Right cardiac atrium (tissue), 5 donors: ENCODE data around the gene IL3. TPM values are rescaled to one million over a fixed set of nuclear protein-coding genes. Genes with fewer than 3 reads are reported as not detected.

ENCODE experiments used
- ATAC-seq, 2 donors: fragments of 200-7000 bp; cut with Tn5 transposase; one replicate each; pipeline versions ENCODE4 v1.8.0 to v1.9.1; 2020; ENCODE audit warnings: moderate library complexity in 2 of 2, mild to moderate bottlenecking in 1 of 2
- DNase-seq, 3 donors: peaks; one replicate each; pipeline ENCODE4 v3.0.0-alpha.2; 2020
- H3K27ac ChIP-seq: one replicate; pipeline ENCODE4 v1.5.1; 2013; ENCODE audit warnings: mild to moderate bottlenecking, low read length, control low read depth, moderate library complexity
- H3K27me3 ChIP-seq: one replicate; pipeline ENCODE4 v1.6.1; 2013; ENCODE audit not compliant: control insufficient read depth, insufficient read depth
- H3K4me1 ChIP-seq: one replicate; pipeline ENCODE4 v1.6.1; 2013; ENCODE audit warnings: low read length; ENCODE audit not compliant: control insufficient read depth, insufficient read depth
- H3K4me3 ChIP-seq: one replicate; pipeline ENCODE4 v1.5.1; 2013; ENCODE audit warnings: low read length, control low read depth
- H3K9me3 ChIP-seq: one replicate; pipeline ENCODE4 v1.6.1; 2013; ENCODE audit warnings: low read length; ENCODE audit not compliant: control insufficient read depth
- WGBS: extraction: QIAGEN DNeasy Blood & Tissue Kit; methylation state at CpG from one replicate; pipeline ENCODE4 v1.1.7; 2013; 5-methylcytosine and 5-hydroxymethylcytosine counted together
- intact Hi-C, 4 donors: fragments of 100-400 bp; cut with DNase I; formaldehyde crosslinking; loops; one replicate each; pipeline versions ENCODE4 v1.11.0 to v1.14.0; 2022 to 2023
- polyA plus RNA-seq: library from polyadenylated mRNA; stranded (reverse); fragments of 200-250 nt; gene quantifications from one replicate; pipeline ENCODE4 v1.2.3, GENCODE V29; 2013
- total RNA-seq, 4 donors: library from RNA; stranded (reverse); fragmentation: NEBNext Ultra II Directional; extraction: Animal tissue kit (Norgen Biotek cat#: 25700); gene quantifications; one replicate each; pipeline ENCODE4 v1.2.1, GENCODE V29; 2021
- donor health status: healthy with polysubstance abuse.
- donor health status: DM: no; HTN: yes; CAD: no.
- donor health status: DM: no; HTN: no; CAD: no.
- donor health status: DM: no; HTN: yes; CAD: no; lungs with severe emphysema.
- donor health status: DM: yes; HTN: yes; CAD: no.

IL3 gene
- total and polyA plus RNA-seq, 5 donors, result not detected

- DNase-seq, result no peak
- H3K4me3 ChIP-seq, result no peak overlapping the region
- 84% methylated on average over 16 of the region's 16 CpGs for WGBS
- H3K4me1 ChIP-seq, result no peaks in the 10 kb centered on the region
- intact Hi-C loops, result no loop called here
- H3K9me3 ChIP-seq, result no peaks in the 10 kb centered on the region
- no peaks in the 10 kb centered on the region for H3K27me3 ChIP-seq
- no peak overlapping the region for H3K27ac ChIP-seq
- no peak for ATAC-seq
These were observed 14.6 kb downstream of the IL3 start for GRCh38 chr5:132074772-132075718.

GRCh38 chr5:132075719-132076077 lies 15.2 kb downstream of the IL3 start:
- H3K4me1 ChIP-seq, result no peaks in the 10 kb centered on the region
- no peaks in the 10 kb centered on the region for H3K9me3 ChIP-seq
- H3K4me3 ChIP-seq, result no peak overlapping the region
- no peak for DNase-seq
- WGBS, result 86% methylated on average over 2 of the region's 2 CpGs
- intact Hi-C loops, result no loop called here
- no peaks in the 10 kb centered on the region for H3K27me3 ChIP-seq
- H3K27ac ChIP-seq, result no peak overlapping the region
- ATAC-seq, result no peak

GRCh38 chr5:132076202-132076830 lies 15.9 kb downstream of the IL3 start:
- ATAC-seq, result no peak
- intact Hi-C loops, result no loop called here
- Histone ChIP-seq H3K4me3 (no peak overlapping the region), H3K27me3 (no peaks in the 10 kb centered on the region), H3K4me1 (no peaks in the 10 kb centered on the region), H3K27ac (no peak overlapping the region), H3K9me3 (no peaks in the 10 kb centered on the region)
- no peak for DNase-seq
- 91% methylated on average over 11 of the region's 11 CpGs for WGBS

GRCh38 chr5:132076983-132077382 lies 16.5 kb downstream of the IL3 start:
- intact Hi-C loops, result no loop called here
- WGBS, result 93% methylated on average over 8 of the region's 8 CpGs
- DNase-seq, result no peak
- Histone ChIP-seq H3K4me1 (no peaks in the 10 kb centered on the region), H3K27me3 (no peaks in the 10 kb centered on the region), H3K27ac (no peak overlapping the region), H3K4me3 (no peak overlapping the region), H3K9me3 (no peaks in the 10 kb centered on the region)
- ATAC-seq, result no peak

GRCh38 chr5:132079081-132079480 lies 18.6 kb downstream of the IL3 start:
- DNase-seq, result no peak
- WGBS, result 72% methylated on average over 4 of the region's 4 CpGs
- intact Hi-C loops, result no loop called here

GRCh38 chr5:132079619-132080018 lies 19.2 kb downstream of the IL3 start:
- Histone ChIP-seq H3K4me1 (no peaks in the 10 kb centered on the region), H3K9me3 (no peaks in the 10 kb centered on the region), H3K4me3 (no peak overlapping the region), H3K27me3 (no peaks in the 10 kb centered on the region), H3K27ac (no peak overlapping the region)
- intact Hi-C loops, result no loop called here
- ATAC-seq, result no peak
- DNase-seq, result no peak
- WGBS, result 64% methylated on average over 3 of the region's 3 CpGs

More at GRCh38 chr5:132079081-132079480, 18.6 kb downstream of the IL3 start:
- Histone ChIP-seq H3K4me1 (no peaks in the 10 kb centered on the region), H3K4me3 (no peak overlapping the region), H3K27me3 (no peaks in the 10 kb centered on the region), H3K9me3 (no peaks in the 10 kb centered on the region), H3K27ac (no peak overlapping the region)
- ATAC-seq, result no peak

- DNase-seq (no peak), ATAC-seq (no peak)
- intact Hi-C loops, result no loop called here
- 91% methylated on average over 3 of the region's 3 CpGs for WGBS
- peaks cover 2% of the 10 kb centered on the region for H3K4me1 ChIP-seq
- H3K4me3 ChIP-seq, result no peak overlapping the region
- no peaks in the 10 kb centered on the region for H3K9me3 ChIP-seq
- H3K27me3 ChIP-seq, result no peaks in the 10 kb centered on the region
- no peak overlapping the region for H3K27ac ChIP-seq
These were observed 20.1 kb downstream of the IL3 start for GRCh38 chr5:132080595-132080994.

GRCh38 chr5:132081458-132081857 lies 21.0 kb downstream of the IL3 start:
- DNase-seq (no peak), ATAC-seq (no peak)
- H3K27me3 ChIP-seq, result no peaks in the 10 kb centered on the region
- H3K4me3 ChIP-seq, result no peak overlapping the region
- 88% methylated on average over 3 of the region's 3 CpGs for WGBS
- intact Hi-C loops, result no loop called here
- no peaks in the 10 kb centered on the region for H3K9me3 ChIP-seq
- H3K4me1 ChIP-seq, result peaks cover 6% of the 10 kb centered on the region
- no peak overlapping the region for H3K27ac ChIP-seq

- H3K4me3 ChIP-seq, result no peak overlapping the region
- no peaks in the 10 kb centered on the region for H3K27me3 ChIP-seq
- H3K4me1 ChIP-seq, result peaks cover 9% of the 10 kb centered on the region
- no peak for ATAC-seq
- 84% methylated on average over 8 of the region's 8 CpGs for WGBS
- no peaks in the 10 kb centered on the region for H3K9me3 ChIP-seq
- no peak for DNase-seq
- intact Hi-C loops, result no loop called here
- no peak overlapping the region for H3K27ac ChIP-seq
These were observed 22.0 kb downstream of the IL3 start for GRCh38 chr5:132082329-132083023.

- H3K4me3 ChIP-seq, result no peak overlapping the region
- peaks cover 9% of the 10 kb centered on the region for H3K4me1 ChIP-seq
- DNase-seq (no peak), ATAC-seq (no peak)
- H3K27me3 ChIP-seq, result no peaks in the 10 kb centered on the region
- intact Hi-C loops, result no loop called here
- no peak overlapping the region for H3K27ac ChIP-seq
- 87% methylated on average over 4 of the region's 4 CpGs for WGBS
- H3K9me3 ChIP-seq, result no peaks in the 10 kb centered on the region
These were observed 22.7 kb downstream of the IL3 start for GRCh38 chr5:132083071-132083678.

GRCh38 chr5:132085686-132086085 lies 25.2 kb downstream of the IL3 start:
- Histone ChIP-seq H3K4me1 (peaks cover 9% of the 10 kb centered on the region), H3K27ac (no peak overlapping the region), H3K9me3 (no peaks in the 10 kb centered on the region), H3K4me3 (no peak overlapping the region), H3K27me3 (no peaks in the 10 kb centered on the region)
- DNase-seq, result no peak
- no peak for ATAC-seq
- intact Hi-C loops, result no loop called here
- WGBS, result 84% methylated on average over 4 of the region's 4 CpGs
